ENCODE measurements around the gene JAK1.

JAK1 gene

GRCh38 chr1:64891448-64891825 lies 74.9 kb downstream of the JAK1 start:
- no peak for DNase-seq (ENCODE audit: low read depth)

DNA sequence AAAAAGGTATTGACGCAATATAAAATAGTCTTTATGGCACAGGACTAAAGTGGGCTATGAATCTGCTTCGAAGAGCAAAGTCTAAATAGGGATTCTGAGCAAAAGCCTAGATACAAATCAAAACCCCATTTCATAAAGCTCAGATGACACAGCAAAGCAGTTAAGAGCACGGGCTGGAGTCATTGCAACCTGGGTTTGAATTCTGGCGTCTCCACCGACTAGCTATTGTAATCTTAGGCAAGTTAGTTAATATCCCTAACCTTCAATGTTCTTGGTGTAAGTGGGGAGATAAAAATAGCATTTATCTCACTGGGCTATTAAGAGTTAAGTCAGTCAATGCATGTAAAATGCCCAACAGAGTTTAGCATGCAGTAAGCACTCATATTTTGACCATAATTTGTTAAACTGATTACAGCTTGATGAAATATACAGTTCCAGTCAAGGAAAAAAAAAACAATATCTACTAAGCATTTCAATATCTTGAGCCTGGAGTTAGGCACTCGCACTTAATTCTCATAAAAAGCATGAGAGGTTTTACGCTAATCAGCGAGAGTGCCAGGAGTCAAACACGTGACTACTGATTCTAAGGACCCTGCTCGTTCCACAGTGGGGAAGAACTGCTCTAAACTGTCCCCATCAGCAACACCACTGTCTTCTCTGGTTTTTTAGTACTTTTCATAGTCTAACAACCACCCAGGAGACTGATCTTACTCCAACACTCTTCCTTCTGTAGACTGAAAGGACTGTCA lies 75.5 kb downstream of the JAK1 start:
- no peak for DNase-seq (ENCODE audit: low read depth)

DNA sequence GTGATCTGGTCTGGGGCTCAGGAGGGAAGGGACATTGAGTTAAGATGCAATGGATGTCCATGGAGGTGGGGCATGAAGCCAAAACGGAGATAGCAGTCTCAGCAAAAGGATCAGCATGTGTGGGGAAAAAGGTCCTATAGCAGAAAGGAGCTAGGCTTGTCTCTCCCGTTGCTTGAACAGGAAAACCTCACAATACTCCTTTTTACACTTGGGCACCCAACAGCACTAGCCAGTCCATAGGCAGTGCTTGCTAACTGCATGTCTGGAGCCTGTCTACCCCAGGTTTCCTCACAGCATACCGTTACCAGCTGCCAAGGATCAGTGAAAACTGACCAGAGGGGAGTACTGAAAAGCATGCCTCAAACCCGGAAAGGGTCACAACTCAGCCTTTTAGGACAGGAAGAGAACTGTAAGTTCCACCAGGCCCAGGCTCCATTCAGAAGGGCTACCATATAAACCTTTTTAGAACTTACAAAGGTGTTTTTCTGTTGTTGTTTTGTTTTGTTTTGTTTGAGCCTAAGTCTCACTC lies 78.6 kb downstream of the JAK1 start:
- DNase-seq (ENCODE audit: low read depth) = no peak

GRCh38 chr1:64886877-64887276 lies 79.5 kb downstream of the JAK1 start:
- DNase-seq (ENCODE audit: low read depth) = no peak

- no peak for DNase-seq (ENCODE audit: low read depth)
These were observed 80.7 kb downstream of the JAK1 start for GRCh38 chr1:64885648-64886047.

- DNase-seq (ENCODE audit: low read depth) = no peak
These were observed 81.9 kb downstream of the JAK1 start for GRCh38 chr1:64884261-64885040.

DNA sequence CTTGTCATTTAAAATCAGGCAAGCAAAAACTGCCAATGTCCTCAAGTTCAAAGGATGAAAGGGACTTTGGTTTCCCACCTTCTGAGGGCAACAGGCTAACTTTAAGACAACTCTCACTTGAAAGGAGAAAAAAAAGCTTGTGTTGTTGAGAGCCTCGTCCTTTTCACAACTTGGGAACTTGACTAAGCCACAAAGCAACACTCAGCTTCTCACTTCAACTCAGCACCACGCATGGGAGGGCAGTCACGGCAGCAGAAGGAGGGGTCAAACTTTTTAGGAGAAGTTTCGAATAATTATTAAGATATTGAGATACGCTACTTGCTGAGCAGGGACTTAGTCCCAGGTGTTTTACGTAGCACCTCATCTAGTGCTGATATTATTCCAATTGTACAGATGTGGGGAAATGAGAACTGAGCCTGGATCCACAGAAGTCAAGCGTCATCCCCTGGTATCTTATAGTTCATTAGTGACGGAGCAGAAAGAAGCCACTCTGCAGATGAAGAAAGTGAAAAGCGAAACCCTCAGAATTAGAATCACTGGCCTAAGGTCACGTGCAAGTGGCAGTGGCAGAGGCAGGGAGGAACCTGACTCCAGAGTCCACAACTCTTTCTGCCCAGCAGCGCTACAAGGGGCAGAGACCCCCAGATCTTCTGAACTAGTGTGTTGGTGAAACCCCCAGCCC lies 83.6 kb downstream of the JAK1 start:
- no peak for DNase-seq (ENCODE audit: low read depth)

- DNase-seq (ENCODE audit: low read depth) = peak; percentile 23
These were observed 85.1 kb downstream of the JAK1 start for GRCh38 chr1:64881281-64881680.

- DNase-seq (ENCODE audit: low read depth) = no peak
These were observed 85.9 kb downstream of the JAK1 start for GRCh38 chr1:64880449-64880848.

DNA sequence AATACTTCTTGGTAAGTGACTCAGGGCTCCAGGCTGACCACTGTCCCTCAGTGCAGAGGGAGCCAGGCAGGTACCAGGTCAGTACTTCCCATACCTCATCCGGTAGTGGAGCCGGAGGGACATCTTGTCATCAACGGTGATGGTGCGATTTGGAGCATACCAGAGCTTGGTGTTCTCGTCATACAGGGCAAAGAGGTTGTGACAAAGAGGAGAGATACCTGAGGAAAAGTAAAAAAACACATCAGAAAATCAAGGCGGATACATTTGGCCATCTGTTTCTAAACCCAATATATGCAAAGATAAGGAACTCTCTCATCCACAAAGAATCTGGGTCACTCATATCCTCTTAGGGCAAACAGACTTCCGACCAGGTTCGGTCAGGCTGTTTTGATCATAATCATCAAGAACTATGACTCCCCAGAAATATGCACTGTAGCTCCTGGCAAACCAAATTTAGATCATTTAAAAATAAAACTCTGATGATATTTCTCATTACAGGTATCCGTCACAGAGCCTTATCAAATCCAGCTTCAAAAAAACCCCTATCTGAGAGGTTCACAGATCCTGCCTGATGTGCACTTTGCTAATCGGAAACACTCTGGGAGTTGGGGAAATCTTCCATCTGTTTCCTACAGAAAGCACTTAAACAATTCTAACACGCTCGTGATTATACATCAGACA lies 87.3 kb downstream of the JAK1 start:
- DNase-seq (ENCODE audit: low read depth) = no peak

DNA sequence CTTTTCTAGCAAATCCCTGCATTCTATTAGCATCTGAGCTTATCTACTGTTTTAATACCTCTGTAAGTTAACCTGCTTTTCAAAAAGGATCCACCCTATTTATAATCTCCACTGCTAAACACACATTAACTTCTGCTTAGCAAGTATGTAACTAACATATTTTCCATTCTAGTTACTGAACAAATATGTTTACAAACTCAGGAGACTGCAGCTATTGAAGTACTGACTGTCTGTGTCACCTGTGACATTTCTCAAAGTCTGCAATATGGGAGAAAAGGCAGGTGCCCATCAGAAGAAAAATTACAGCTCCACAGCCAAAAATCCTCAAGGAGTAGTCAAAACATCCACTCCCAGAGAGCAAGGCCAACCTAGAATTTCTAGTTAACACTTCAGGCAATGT lies 88.3 kb downstream of the JAK1 start:
- DNase-seq (ENCODE audit: low read depth) = no peak

DNA sequence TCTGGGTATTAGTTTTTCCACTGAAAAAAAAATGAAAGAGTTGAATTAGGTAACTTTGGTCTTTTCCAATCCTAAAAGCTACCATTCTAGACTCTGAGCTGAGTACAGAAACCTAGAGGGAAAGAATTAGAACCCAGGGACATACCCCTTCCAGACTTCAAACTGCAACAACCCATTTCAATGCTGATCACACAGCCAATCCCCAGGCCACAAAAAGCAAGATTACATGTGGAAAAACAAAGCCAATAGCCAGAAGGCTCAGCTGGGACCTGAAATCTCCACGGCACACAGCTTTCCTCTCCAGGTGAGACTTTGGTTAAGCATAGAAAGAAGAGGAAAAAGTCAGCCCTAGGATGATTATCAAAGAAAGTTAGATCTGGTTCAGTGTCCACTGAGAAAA lies 88.8 kb downstream of the JAK1 start:
- DNase-seq (ENCODE audit: low read depth) = no peak

DNA sequence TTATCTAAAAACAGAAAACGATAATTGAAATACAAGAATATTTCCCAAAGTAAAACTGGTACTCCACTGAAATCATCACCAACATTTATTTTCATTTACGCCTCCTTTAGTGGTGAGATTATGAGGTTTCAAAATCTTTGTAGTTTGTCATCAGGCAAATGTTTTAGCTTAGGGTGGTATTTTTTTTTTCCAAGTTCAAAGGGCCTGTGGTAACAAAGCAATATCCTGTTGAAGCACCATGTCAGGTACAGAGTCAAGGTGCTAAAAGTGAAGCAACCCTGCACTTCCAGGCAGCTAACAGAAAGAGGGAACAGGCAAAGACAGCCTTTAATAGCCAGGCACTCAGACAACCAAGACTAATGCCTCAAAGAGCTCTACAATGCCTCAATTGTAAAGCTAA lies 89.2 kb downstream of the JAK1 start:
- no peak for DNase-seq (ENCODE audit: low read depth)

DNA sequence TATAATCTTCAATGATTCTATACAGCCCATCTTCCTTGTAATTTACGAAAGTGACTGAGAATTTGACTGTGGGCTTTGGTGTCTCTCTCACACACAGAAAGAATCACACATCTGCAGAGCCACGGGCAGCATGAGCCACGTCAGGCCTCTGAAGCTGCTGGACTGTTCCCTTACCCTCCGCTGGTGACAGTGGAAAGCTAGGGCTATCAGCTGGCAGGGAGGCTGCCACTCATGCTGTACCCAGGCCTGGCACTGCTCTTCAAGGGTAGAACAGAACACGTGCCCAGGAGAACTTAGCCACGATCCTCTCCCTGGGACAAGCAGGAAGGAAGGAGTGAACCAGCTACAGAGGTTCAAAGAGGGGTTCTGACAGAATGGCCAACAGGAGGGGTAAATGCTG lies 90.7 kb downstream of the JAK1 start:
- no peak for DNase-seq (ENCODE audit: low read depth)

DNA sequence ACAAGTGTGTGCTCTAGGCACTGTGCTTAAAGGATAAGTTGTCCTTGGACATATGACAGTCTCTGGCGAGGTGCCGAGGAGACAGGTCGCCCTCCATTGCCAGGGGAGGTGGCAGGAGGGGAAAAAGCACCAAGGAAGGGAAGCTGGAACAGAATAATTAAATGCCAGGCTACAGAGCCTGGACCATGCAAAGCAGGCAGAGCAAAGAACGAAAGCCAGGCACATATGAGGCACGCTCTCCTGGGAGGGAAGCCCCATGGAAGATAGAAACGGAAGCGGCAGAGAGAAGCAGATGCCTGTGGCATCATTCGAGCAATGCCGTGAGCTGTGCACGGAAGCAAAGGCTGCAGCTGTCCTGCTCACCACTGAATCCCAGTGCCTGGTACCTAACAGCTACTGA lies 91.2 kb downstream of the JAK1 start:
- no peak for DNase-seq (ENCODE audit: low read depth)

DNA sequence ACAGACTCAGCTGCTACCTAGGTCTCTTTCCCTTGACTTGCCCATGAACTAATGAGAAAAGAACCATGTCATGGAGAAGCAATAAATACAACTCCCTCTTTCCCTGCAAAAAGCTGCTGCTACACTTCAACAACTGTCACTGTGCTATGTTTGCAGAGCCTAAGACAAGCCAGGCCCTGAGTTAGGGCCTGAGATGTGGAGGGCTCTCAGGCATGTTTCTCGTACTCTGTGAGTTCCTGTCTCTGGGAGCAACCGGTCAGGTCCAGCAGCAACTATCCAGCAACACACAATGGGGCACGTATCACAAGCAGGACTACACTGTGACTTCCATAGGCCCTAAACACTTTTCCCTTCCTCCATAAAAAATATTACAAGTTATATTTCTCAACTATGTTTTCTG lies 91.7 kb downstream of the JAK1 start:
- DNase-seq (ENCODE audit: low read depth) = no peak

DNA sequence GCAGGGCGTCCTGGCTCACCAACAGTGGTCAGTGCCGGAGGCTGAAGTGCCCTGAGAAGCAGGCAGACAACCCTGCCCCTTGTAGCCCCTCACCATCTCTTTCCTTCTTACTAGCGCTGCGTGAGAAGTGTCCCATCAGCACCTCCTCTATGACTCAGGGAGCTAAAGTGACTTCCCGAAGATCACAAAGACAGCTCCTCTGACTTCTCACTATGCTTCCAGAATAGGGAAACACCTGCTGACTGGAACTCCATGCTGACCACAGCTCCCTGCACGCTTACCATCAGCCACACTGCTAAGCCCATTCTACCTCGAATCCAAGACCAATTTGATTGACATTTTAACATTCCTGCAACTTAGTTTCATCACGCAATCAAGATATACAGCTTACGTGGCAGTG lies 92.8 kb downstream of the JAK1 start:
- no peak for DNase-seq (ENCODE audit: low read depth)

GRCh38 chr1:64872067-64872466 lies 94.3 kb downstream of the JAK1 start:
- no peak for DNase-seq (ENCODE audit: low read depth)

DNA sequence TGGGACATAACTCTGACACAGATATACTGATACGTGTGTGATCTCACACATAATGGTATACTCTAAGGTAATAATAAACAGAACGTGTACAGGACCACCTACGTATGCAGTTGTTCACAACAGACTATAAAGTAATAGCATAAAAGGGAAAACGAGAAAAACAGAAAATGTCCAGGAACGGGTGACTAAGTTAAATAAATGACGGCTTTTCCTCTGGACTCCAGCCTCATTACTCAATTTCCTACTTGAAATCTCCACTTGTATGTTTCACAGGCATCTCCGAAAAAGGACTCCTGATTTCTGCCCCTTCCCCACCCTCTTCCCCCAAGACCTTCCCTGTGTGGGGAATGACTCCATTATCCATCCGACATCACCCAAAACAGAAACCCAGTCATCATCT lies 95.1 kb downstream of the JAK1 start:
- DNase-seq (ENCODE audit: low read depth) = no peak

DNA sequence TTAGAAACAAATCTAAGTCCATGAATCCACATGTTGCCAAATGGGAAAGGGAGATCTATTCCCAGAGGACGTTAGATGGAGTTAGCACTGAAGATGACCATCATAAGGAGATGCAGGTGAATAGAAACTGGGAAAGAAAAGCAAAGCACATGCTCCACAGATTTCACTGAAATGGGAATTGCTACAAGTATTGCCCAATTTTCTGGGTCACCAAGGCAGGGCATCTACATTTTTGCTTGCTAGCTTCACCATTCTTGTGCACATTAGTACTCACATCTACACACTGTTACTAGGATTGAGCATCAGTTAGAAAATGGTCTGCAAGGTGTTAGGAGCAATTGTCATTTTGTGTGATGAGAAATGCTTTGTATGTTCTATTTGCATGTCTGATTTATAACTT lies 99.1 kb downstream of the JAK1 start:
- no peak for DNase-seq (ENCODE audit: low read depth)

DNA sequence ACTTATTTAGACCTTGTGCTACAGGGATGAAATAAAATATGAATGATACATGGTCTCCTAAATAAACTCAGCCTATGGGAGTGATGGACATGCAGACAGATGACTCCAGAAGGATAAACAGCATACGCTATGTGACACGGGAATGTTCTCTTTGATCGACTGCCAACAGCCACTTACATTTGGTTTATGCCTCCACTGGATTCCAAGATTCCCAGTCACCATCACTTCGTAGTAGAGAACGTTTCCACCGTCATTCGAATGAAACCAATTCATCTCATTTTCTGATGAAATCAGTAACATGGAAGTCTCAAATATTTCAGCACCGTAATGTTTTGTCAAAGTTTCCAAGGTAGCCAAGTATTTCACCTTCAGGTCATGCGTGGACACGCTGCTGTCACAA lies 99.7 kb downstream of the JAK1 start:
- no peak for DNase-seq (ENCODE audit: low read depth)

DNA sequence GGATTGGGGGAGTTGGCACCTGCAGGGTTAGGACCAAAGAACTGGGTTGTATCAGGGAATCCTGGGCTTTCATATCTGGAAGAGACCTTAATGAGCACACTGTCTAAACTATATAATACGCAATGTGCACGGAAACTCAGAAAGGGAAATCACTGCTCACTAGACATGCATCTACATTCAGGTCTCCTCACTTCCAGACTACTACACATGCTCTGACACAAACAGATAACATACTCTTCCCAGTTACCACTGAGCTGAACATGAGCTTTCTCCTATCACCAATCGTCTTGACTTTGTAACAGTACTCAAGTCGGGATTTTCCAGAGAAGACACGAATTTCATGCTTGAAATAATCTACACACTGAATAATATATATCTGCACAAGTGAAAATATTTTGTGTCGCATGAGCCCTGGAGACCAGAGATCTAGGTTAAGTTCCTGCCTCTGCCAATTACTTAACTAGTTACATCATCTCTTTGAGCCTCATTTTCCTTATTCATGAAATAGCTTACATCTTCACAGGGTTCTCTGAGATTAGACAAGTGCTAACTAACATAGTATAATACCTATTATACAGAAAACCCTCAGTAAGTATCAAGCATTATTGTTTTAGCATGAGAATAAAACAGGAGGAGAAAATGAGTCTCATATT lies 101.1 kb downstream of the JAK1 start:
- DNase-seq (ENCODE audit: low read depth) = no peak

Data from GM04504 (cell line).